Measurements from ENCODE around the gene RPL37. TPM values are rescaled to one million over a fixed set of nuclear protein-coding genes. Genes with fewer than 3 reads are reported as not detected.
A peak's percentile ranks its signal among the peaks of the same experiment; 100 is the strongest.

Gene RPL37
- polyA plus RNA-seq, 1 donor (not counting 4 experiments of a cell fraction or from before 2014, with no cell fraction given) = 3,448 TPM

GRCh38 chr5:40798012-40798800 is 36.8 kb downstream of the RPL37 start, which contains the start of gene PRKAA1:
PRKAA1 (minus strand) TSS chr5:40798374; CDS start chr5:40798189, 185 bp downstream.
- peak within 1 kb of the TSS; percentile 99 for H2AFZ ChIP-seq (ENCODE audit: control insufficient read depth, low read length)
- H3K36me3 ChIP-seq (ENCODE audit: control insufficient read depth in 2 of 2, extremely low read depth in 1 of 2, insufficient read depth in 2 of 2, low read length in 2 of 2) = peaks cover 0 to 2% of the 10 kb centered on the region in 2 experiments
- H3K4me3 ChIP-seq (ENCODE audit: control insufficient read depth in 2 of 3, extremely low read depth in 1 of 3, insufficient read depth in 2 of 3, low read depth in 1 of 3, low read length in 3 of 3) = peak within 1 kb of the TSS; percentile 91 to 100 (median 95)
- no peaks in the 10 kb centered on the region for H3K27me3 ChIP-seq (ENCODE audit: control insufficient read depth, extremely low read depth, insufficient read depth, low read length)
- H4K20me1 ChIP-seq (ENCODE audit: control insufficient read depth, extremely low read depth, insufficient read depth, low read length) = no peaks in the 10 kb centered on the region
- H3K4me2 ChIP-seq (ENCODE audit: control insufficient read depth, extremely low read depth, insufficient read depth, low read depth, low read length) = peak within 1 kb of the TSS; percentile 94
- no peaks in the 10 kb centered on the region for H3K9me1 ChIP-seq (ENCODE audit: control insufficient read depth, extremely low read depth, insufficient read depth, low read length)
- no peak for DNase-seq (ENCODE audit: low read depth, low spot score)
- H3K27ac ChIP-seq (ENCODE audit: control insufficient read depth, insufficient read depth, low read length) = peak within 1 kb of the TSS; percentile 76
- peaks cover 43% of the 10 kb centered on the region for H3K79me2 ChIP-seq (ENCODE audit: control insufficient read depth, insufficient read depth, low read length)
- dilution Hi-C loops (cut with MboI; ENCODE audit: extremely low pct_ligation_motif_present, low sequenced_read_pairs) = no loop called here
- FAIRE-seq = no peak
- peak within 1 kb of the TSS; percentile 88 for H3K9ac ChIP-seq (ENCODE audit: control insufficient read depth, extremely low read depth, insufficient read depth, low read length)
- H3K4me1 ChIP-seq (ENCODE audit: control insufficient read depth, extremely low read depth, insufficient read depth, low read length) = peaks cover 14% of the 10 kb centered on the region
- H3K9me3 ChIP-seq (ENCODE audit: control insufficient read depth, low read depth, low read length) = no peaks in the 10 kb centered on the region
- TF ChIP-seq EZH2 (IDR thresholded peaks at IDR 0.05; ENCODE audit: low read length) = no peak
- peak in 2 of 3 experiments; percentile 71 to 72 for TF ChIP-seq CTCF (optimal IDR thresholded peaks at IDR 0.05 in 1 of 3, IDR thresholded peaks at IDR 0.05 in 1 of 3, conservative IDR thresholded peaks at IDR 0.05 in 1 of 3; ENCODE audit: extremely low read depth in 1 of 3, insufficient read depth in 2 of 3, low read length in 3 of 3)

DNA sequence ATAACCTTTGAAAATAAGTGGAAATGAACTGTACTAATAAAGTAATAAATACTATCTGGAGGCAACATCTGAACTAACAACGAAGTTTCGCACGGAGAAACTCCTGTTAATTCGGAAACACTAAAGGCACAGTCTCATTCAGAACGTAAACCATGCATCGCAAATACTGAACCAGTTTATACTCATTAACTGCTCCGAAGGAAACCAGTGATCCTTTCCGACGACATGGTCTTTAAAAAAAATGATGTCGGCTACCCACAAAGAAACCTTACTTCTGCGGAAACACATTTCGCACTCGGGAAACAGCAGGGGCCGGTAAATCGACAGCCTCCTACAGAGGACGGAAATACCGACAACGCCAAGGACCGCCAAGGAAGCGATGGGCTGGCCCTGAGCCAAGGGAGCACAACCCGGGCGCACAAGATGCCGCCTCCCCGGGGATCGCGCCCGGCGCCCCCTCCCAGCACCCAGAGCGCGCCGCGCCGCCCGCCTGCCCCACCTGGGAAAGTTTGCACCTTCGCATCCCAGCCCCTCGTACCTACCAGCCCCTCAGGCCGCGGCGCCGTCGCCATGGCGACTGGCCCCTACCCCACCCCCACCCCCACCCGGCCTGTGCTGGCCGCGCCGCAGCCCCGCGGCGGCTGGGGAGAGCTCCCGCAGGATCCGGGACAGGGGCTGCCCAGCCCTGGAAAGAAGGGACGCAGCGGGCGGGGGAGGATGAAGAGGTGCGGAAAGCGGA is 37.6 kb downstream of the RPL37 start:
- H3K27me3 ChIP-seq (ENCODE audit: control insufficient read depth, extremely low read depth, insufficient read depth, low read length) = no peaks in the 10 kb centered on the region
- H3K9me3 ChIP-seq (ENCODE audit: control insufficient read depth, low read depth, low read length) = no peaks in the 10 kb centered on the region
- no peaks in the 10 kb centered on the region for H3K9me1 ChIP-seq (ENCODE audit: control insufficient read depth, extremely low read depth, insufficient read depth, low read length)
- peaks cover 51% of the 10 kb centered on the region for H3K79me2 ChIP-seq (ENCODE audit: control insufficient read depth, insufficient read depth, low read length)
- H2AFZ ChIP-seq (ENCODE audit: control insufficient read depth, low read length) = peak overlapping the region; percentile 97
- H3K9ac ChIP-seq (ENCODE audit: control insufficient read depth, extremely low read depth, insufficient read depth, low read length) = peak overlapping the region; percentile 88
- dilution Hi-C loops (cut with MboI; ENCODE audit: extremely low pct_ligation_motif_present, low sequenced_read_pairs) = no loop called here
- DNase-seq (ENCODE audit: low read depth, low spot score) (no peak), FAIRE-seq (no peak)
- peaks cover 14% of the 10 kb centered on the region for H3K4me1 ChIP-seq (ENCODE audit: control insufficient read depth, extremely low read depth, insufficient read depth, low read length)
- peak overlapping the region; percentile 88 to 95 (median 91) for H3K4me3 ChIP-seq (ENCODE audit: control insufficient read depth in 2 of 3, extremely low read depth in 1 of 3, insufficient read depth in 2 of 3, low read depth in 1 of 3, low read length in 3 of 3)
- TF ChIP-seq EZH2 (IDR thresholded peaks at IDR 0.05; ENCODE audit: low read length) (no peak), CTCF (optimal IDR thresholded peaks at IDR 0.05 in 1 of 3, IDR thresholded peaks at IDR 0.05 in 1 of 3, conservative IDR thresholded peaks at IDR 0.05 in 1 of 3; ENCODE audit: extremely low read depth in 1 of 3, insufficient read depth in 2 of 3, low read length in 3 of 3) (no peak)
- H3K4me2 ChIP-seq (ENCODE audit: control insufficient read depth, extremely low read depth, insufficient read depth, low read depth, low read length) = peak overlapping the region; percentile 87
- no peaks in the 10 kb centered on the region for H4K20me1 ChIP-seq (ENCODE audit: control insufficient read depth, extremely low read depth, insufficient read depth, low read length)
- peaks cover 0 to 2% of the 10 kb centered on the region in 2 experiments for H3K36me3 ChIP-seq (ENCODE audit: control insufficient read depth in 2 of 2, extremely low read depth in 1 of 2, insufficient read depth in 2 of 2, low read length in 2 of 2)
- peak overlapping the region; percentile 76 for H3K27ac ChIP-seq (ENCODE audit: control insufficient read depth, insufficient read depth, low read length)

Measured in keratinocyte (primary cell).